Left ventricle myocardium superior (tissue), 1 donor: ENCODE data around the gene HOXA10. TPM values are rescaled to one million over a fixed set of nuclear protein-coding genes. Genes with fewer than 3 reads are reported as not detected.

Source experiments
- ATAC-seq: fragments of 200-7000 bp; cut with Tn5 transposase; one replicate; pipeline ENCODE4 v1.9.1; 2020; ENCODE audit warnings: mild to moderate bottlenecking, moderate library complexity
- DNase-seq: peaks from one replicate; pipeline ENCODE4 v3.0.0-alpha.2; 2020
- intact Hi-C: fragments of 100-400 bp; cut with micrococcal nuclease; formaldehyde crosslinking; loops from one replicate; pipeline ENCODE4 v1.11.0; 2022
- long read RNA-seq: library from polyadenylated mRNA; unstranded; transcript quantifications from one replicate; pipeline ENCODE4 v2.0.0, GENCODE V29; 2021
- total RNA-seq: library from RNA; stranded (reverse); fragmentation: NEBNext Ultra II Directional; extraction: Animal tissue kit (Norgen Biotek cat#: 25700); gene quantifications from one replicate; pipeline ENCODE4 v1.2.1, GENCODE V29; 2021
- donor health status: DM: no; HTN: yes; CAD: no; lungs with severe emphysema.

Gene HOXA10
- total RNA-seq, result not detected
- long read RNA-seq, result 0 reads

DNA sequence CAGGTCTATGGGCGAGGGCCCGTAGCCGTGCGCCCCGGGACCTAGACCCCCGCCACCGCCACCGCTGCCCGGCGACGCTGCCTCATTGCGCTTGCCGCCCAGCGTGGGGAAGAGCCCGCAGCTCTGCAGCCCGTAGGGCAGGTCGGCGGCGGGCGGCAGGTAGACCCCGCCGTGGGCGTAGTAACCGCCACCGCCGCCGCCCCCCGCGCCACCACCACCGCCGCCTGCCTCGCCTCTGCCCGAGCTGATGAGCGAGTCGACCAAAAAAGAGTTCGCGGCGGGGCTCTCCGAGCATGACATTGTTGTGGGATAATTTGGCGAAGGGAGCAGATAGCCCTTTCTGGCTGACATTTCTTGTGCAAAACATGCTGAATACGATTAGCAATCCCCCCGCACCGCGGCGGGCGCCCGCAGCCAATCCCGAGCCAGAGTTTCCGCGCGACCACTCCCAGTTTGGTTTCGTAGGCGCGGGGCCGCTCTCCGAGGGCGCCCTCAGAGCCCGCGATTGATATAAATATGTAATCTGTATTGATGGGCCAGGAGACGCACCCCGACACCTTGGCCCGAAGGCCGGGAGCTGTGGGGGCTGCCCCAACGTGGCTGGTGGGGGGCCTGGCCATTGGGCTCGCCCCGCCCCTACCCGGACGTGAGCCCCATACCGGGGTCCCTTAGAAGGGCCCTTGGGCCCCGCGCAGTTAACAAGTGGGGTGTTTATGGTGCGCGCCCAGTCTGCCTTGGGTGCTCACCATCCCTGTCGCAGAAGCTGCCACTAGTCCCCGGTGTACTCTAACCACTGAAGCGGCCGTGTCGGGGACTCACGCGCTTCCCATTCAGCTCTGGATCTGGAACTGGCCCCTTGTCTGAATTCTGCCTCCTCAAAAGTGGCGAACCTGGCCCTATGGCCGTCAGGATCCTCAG, at the start of gene HOXA10:
HOXA10 (minus strand) TSS at position 365 of the 918 bp plus-strand sequence; CDS start at position 351, 14 bp downstream.
- no peak for ATAC-seq
- no peak for DNase-seq
- intact Hi-C loops, result no loop called here

DNA sequence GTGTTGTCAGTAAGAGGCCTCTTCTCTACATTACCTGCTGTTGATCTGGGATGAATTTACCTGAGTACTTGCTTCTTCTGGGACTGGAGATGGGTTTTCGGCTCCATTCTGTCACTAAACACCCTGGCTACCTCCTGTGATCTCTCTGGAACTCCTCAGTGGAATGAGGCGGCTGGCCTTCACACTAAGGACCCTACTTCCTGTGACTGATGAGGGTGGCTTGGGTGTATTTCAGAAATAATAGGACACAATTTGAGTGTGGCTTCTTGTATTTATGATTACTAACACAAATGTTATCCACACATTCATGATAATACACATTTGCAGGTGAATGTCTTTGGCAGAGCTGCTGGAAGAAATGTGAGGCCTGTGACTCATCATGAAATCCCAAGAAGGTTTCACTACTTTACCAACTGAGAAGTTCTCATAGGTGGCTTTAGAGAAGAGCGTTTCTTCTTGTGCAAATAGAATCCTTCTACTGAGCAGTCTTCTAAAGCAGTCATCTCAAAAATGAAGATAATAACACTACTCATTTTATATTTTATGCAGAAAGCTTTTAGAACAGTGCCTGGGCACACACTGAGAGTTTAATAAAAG, 47.2 kb upstream of the HOXA10 start:
- ATAC-seq (no peak), DNase-seq (no peak)
- intact Hi-C loops, result no loop called here

DNA sequence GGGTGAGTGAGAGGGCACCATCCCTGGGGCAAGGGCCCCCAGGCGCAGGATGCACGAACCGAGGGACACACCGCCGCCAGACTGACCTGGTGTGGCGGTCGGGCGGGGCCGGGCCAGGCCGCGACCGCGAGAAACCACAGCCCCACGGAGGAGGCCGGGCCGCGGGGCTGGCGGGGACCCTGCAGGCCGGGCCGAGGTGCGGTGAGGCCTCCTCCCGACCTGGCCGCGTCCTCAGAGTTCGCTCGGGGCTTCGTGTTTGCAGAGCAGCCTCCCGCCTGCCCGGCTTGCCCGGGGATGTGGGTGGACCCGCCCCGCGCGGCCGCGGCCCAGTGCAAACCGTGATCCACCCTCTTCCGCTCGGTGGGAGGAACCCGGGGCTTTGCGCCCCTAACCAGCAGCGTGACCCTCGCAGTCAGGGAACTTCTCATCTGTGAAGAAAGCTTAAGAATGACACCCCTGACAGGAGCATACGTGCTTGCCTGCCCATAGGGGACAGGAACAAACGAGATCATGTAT, 46.4 kb upstream of the HOXA10 start:
- intact Hi-C loops, result no loop called here
- DNase-seq, result no peak

DNA sequence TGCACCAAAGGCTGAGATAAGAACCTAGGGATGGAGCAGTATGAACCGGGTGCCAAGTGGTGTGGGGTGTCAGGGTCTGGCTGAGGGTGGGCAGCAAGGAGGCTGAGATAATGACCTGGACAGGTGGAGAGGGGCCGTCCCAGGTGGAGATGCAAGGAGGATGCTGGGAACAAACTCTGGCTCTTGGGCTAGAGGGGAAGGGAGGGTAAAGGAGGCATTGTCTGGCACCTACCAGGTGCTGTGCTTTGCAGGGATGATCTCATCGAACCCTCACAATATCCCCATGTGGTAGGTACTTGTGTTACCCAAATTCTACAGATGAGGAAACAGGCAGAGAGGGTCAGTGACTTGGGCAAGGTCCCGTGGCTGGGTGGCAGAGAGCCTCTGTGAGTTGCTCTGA, 45.7 kb upstream of the HOXA10 start:
- DNase-seq, result no peak
- no peak for ATAC-seq
- intact Hi-C loops, result loop anchor here (10.0 kb wide), 1 partner anchor 355 kb away; no protein-coding TSS in a partner anchor

More for the DNA sequence above, 46.4 kb upstream of the HOXA10 start:
- ATAC-seq, result no peak

DNA sequence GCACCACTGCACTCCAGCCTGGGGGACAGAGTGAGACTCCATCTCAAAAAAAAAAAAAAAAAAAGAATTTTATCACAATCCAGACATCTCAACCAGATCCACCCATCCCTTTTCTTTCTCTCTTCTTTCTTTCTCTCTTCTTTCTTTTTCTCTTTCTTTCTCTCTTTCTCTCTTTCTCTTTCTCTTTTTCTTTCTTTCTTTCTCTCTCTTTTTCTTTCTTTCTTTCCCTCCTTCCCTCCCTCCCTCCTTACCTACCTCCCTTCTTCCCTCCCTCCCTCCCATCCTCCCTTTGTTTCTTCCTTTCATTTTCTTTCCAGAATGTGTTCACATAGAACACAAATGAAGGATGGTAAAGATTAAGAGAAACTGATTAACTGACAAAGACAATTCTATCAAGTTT, 43.8 kb upstream of the HOXA10 start:
- intact Hi-C loops, result loop anchor here (10.0 kb wide), 1 partner anchor 357 kb away; no protein-coding TSS in a partner anchor
- no peak for ATAC-seq
- DNase-seq, result no peak

DNA sequence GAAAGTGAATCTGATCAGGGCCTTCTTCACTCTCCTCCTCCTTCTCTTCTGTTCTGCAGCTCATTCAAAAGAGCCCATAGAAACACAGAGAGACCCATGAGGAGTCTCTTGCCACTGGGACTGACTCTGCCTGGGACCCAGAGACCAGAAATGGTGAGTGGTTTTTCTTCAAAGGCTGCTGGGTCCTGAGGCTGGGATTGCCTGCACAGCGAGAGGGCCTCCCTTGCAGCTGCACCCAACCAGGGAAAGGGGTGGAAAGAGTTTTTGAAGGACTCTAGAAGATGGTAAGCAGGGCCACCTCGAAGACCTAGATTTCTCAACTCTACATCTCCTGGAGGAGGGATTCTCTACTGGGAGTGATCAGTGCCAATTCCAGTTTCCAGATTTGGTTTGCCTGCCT, 41.2 kb upstream of the HOXA10 start:
- intact Hi-C loops, result loop anchor here (10.0 kb wide), 1 partner anchor 359 kb away; no protein-coding TSS in a partner anchor
- ATAC-seq, result no peak
- no peak for DNase-seq

DNA sequence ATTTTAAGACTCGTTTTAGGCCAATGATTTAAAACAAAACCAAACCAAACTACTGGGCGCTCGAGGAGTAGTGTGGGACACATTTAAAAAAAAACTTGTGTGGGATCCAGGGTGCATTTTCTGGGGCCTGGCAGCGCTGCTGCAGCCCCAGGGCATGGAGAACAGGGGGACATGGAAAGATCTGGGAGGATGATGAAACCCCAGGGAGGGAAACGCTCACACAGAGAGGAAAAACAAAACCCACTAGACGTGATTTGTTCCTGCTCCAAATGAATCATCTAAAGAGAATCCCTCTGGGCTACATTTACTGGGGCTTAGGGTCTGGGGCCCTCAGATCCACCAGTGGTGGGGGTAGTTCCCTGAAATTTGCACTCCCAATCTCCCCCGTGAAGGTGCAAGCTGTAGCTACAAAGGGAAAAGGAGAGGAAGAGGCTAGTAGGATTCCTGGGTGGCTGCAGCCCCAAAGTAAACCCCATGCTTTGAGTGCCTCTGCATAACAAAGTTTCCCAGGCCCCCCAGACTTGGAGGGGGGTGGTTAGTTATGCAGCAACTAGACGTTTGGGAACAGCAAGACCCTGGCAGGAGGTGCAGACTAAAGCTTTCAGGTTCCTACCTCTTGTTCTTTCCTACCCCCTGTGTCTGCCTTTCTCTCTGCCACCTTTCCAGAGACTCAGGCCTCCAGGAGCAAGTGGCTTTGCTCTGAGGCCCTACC, 40.3 kb upstream of the HOXA10 start:
- no peak for DNase-seq
- no peak for ATAC-seq
- intact Hi-C loops, result loop anchor here (10.0 kb wide), 1 partner anchor 360 kb away; no protein-coding TSS in a partner anchor

DNA sequence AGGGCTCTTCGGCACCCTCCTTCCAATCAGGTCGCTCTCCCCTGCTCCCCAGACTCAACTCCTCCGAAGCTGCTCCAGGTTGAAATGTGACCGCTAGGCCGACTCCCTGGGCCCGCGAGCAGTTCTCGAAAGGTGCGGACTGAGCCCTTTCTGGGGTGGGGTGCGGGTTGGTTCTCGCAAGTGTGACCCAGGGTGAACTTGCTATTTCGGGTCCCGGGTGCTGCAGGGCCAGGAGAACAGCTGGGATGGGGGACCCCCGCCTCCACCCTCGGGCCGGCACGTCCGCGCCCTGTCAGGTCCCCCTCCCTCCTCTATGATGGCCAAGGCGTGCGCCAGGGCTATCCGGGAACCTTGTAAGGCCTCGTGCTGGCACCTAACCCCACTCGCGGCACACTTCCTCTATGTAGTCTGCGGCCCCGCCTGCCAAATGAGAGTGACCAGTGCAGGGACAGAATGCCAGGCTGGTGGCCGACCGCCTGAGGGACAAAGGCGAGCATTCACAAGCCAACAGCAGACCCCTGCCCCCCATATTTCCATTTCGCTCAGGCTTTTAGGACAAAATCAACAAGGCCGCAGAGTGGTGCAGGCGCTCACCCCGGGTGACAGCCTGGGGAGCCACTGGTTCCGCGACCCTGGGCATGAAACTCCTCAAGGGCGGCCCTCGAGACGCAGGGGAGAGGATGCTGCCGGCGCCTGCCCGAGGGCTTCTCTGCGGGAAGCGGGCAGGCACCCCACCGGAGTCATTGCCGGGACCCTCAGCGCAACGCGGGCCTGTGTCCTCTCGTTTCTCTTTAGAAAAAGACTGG, 39.5 kb upstream of the HOXA10 start:
- ATAC-seq (no peak), DNase-seq (no peak)
- intact Hi-C loops, result loop anchor here (10.0 kb wide), 1 partner anchor 361 kb away; no protein-coding TSS in a partner anchor

DNA sequence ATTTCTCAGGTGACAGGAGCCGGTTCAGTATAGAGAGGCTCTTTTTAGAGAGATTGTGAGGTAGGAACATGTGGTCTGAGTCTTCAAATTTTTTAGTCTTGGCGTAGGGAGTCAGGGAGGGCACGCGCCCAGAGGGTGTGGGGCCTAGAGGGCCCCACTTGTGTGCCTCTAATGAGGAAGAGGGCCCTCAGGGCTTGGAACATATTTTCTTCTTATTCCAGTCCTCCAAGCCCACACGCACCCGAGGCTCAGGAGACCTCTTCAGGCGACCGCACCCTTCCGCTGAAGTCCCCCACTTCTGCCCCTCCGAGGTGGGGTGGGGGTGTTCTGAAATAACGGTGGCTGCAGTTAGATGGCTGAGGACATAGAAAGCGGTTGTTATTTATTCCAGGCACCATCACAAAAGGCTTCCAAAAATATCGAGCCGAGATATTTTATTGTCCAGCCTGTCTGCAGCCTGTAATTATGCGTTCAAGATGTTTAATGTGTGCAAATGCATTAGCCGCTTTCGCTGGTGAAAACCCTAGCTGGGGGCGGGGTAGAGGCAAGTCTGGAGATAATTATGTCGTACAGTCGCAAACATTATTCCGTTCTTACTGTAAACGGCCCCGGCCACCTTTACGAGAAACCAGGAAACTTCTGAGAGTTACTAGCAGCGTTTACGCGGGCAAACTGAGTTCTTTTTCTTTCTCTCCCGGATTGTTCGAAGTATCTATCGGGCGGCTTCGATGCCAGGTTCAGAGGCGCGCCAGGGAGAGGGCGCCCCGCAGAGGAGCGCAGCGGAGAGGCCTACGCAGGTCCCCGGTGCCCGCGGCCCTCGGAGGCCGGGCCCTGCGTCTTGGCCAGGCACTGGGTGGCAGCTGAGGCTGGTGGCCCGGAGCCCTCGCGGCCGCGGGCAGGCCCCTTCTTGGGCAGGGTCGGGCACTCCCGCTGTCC, 38.6 kb upstream of the HOXA10 start:
- intact Hi-C loops, result loop anchor here (10.0 kb wide), 1 partner anchor 362 kb away; no protein-coding TSS in a partner anchor
- ATAC-seq, result peak; percentile 17

DNA sequence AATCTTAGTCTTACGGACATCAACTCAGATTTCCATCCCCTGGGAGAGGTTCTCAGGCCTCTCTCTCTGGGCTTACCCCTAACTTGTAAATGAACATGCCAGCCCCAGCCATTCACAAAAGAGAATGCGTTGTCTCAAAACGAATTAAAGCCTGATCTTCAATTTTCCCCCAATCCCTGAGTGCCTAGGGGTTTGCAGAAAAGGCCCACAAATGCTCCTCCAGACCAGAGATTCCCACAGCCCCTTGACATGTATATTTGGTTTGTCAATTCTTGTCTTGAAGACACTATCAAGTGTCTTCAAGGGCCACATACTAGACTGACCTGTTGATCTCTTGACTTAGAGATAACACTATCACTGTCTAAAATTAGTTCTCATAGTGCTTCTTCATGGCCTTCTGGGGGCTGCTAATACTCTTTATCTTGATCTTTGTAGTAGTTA, 37.7 kb upstream of the HOXA10 start:
- DNase-seq (no peak), ATAC-seq (no peak)
- intact Hi-C loops, result loop anchor here (10.0 kb wide), 1 partner anchor 363 kb away; no protein-coding TSS in a partner anchor

More for the DNA sequence above, 38.6 kb upstream of the HOXA10 start:
- DNase-seq, result no peak

DNA sequence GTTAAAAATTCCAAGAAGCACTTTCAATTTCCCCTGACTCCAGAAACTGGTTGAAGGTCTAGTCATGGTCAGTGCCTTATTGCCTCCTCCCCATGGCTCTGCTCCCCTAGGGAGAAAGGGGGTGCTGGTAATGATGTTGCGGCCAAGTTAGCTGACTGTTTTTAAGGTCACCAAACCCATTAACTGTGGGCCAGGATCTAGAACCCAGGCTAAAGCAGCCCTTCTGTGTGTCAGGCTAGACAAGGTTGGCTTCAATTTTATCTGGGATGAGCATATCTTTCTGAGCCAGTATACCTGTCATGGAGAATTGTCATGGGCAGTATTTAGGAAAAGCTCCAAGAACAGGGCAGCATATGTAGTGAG, 36.9 kb upstream of the HOXA10 start:
- no peak for ATAC-seq
- no peak for DNase-seq
- intact Hi-C loops, result loop anchor here (10.0 kb wide), 1 partner anchor 364 kb away; no protein-coding TSS in a partner anchor

DNA sequence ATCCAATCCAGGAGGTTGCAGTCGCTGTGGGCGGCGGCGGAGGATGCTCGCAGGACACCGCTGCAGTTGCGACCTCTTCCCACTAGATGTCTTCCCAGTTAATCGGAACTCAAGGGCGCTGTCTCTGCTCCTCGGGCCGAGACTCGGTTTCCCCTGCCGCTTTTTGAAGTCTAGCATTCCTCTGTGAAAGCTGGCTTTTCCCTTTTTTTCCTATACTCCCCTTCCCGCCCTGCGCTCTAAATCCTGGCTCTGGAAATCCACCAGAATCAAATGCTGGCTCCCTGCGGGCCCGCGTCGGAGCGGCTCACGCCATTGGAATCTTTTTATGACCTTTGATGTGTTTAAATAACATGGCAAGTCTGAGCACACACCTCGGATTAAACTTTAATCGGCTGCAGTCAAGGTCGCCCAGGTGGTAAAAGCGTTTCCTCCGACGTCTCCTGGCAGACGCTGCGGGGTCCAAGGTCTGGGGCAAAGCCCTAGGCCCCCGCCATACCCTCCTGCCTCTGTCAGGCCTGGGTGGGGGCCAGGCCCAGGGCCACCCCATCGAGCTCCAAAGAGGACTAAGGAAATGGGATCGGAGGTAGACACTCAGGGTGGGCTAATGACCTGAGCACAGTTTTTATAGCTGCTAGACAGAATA, 36.4 kb upstream of the HOXA10 start:
- peak; percentile 63 for DNase-seq
- intact Hi-C loops, result loop anchor here (10.0 kb wide), 1 partner anchor 364 kb away; no protein-coding TSS in a partner anchor
- peak; percentile 68 for ATAC-seq

DNA sequence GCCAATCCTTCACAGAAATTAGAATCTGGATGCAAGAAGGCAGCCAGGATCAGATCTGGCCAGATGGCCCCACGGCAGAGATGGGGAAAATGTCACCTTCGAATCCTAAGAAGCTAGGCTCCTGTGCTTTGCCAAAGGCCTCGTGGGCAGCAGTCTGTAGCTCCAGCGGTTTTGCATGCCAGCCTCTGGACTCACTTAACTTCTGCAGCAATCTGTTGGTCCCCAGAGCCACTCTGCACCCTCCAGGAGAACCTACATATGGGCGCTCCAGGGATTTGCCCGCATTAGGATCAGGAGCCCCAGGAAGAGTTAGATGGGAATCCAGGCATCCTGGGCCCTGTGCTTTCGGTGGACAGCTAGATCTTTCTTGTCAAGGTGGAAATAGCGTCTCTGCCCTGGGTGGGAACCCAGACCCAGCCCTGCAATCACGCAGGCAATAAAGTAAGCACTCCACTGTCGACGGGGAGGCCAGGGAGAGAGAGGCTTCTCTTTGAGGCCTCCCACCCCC, 35.9 kb upstream of the HOXA10 start:
- ATAC-seq, result no peak
- DNase-seq, result no peak
- intact Hi-C loops, result loop anchor here (10.0 kb wide), 1 partner anchor 365 kb away; no protein-coding TSS in a partner anchor

DNA sequence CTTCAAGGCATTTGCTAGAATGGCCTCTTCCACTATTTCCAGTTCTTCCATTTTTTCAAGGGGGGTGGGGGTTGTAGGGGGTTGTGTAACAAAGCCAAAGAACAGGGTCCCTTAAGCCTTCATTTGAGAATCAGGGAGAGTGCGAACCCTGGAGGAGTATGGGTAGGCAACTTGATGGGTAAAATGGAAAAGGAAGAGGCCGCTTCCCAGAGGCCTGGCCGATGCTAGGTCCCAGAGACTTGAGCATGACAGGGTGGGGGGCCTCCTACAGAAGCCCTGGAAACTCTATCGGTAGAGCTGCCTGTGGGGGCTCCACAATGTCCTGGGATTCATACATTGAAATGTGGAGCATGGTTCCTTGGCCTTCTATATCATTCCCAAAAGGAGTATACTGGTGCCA, 34.9 kb upstream of the HOXA10 start:
- intact Hi-C loops, result no loop called here
- ATAC-seq, result no peak
- no peak for DNase-seq

DNA sequence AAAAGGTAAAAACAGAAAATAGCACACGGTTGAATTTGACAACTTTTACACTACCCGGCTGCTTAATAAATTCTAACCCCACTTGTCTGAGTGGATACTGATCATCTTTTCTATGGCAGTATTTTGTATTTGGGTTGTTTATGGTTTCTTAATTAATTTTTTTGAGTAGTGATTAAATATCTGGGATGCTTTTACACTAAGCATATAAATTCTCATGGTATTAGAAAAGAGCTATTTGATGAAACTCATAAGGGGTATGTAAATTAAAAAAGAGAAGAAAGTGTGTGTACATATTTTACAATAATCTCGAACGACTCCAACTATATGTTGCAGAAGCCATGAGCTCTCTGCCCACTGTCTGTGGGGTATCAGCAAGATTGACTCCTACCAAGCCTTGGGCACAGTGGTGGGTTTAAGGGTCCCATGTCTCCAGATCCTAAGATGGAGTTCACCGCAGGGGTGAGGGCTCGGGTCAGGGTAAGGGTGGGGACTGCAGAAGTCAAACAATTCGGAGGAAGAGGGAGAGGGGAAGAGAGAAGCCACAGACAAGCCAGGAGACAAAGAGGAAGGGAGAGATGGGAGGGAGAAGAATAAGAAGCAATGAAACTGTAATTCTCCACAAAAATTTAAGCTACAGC, 33.3 kb upstream of the HOXA10 start:
- intact Hi-C loops, result no loop called here
- ATAC-seq (no peak), DNase-seq (no peak)
